ENCODE results near the gene POLR3H. TPM values are rescaled to one million over a fixed set of nuclear protein-coding genes. Genes with fewer than 3 reads are reported as not detected.

POLR3H gene
- total RNA-seq, 1 experiment from 2014 or later: 14.7 TPM

DNA sequence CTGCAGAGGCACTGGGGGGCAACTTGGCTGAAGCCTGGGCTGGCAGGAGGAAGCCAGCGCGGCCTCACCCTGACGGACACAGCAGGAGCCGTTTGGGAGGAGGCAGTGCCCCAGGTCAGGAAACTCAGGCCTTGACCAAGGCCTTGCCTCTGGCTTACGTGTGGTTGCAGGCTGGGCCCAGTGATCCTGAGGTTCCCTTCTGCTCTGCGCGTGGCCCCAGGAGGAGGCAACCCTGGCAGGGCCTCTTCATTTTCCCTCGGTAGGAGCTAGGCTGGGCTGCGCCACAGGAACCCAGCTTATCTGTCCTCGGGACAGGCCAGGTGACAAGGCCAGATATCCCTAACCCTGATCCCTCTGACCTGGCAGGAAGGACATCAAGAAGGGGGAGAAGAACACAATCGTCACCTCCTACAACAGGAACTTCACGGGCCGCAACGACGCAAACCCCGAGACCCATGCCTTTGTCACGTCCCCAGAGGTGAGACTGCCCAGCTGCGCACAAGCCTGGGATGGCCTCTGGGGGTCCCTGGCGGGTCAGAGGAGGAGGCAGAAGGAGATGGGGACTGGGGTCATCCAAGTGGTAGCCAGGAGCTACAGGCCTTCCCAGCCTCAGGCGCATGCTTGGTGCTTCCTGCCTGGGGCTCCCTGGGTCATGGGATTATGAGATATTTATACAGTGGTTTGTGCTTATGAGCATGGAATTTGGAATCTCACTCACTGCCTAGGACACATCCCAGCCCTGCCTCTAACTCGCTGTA, 20.6 kb downstream of the POLR3H start:
- Histone ChIP-seq H3K9me3 (replicated peaks) (no peaks in the 10 kb centered on the region), H3K27ac (no peak overlapping the region; the same call in 1 of the 2 replicates), H3K27me3 (no peaks in the 10 kb centered on the region), H3K36me3 (peaks cover 20% of the 10 kb centered on the region), H3K4me3 (no peak overlapping the region), H3K4me1 (peaks cover 6% of the 10 kb centered on the region; the same call in 1 of the 2 replicates)
- DNase-seq: peak in 1 of 2 experiments; percentile 47

DNA sequence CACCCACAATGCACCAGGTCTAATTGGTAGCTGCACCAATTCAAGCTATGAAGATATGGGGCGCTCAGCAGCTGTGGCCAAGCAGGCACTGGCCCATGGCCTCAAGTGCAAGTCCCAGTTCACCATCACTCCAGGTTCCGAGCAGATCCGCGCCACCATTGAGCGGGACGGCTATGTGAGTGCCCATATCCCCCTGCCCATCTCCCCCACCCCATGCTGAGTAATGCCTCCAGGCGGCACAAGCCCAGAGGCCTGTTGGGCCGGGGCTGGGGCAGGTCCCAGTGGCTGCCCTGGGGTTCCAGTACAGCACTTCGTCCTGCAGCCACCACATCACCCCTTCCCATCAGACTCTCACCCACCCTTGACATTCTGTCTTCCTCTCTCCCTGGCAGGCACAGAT, 21.5 kb downstream of the POLR3H start:
- Histone ChIP-seq H3K36me3 (peaks cover 21% of the 10 kb centered on the region), H3K27ac (no peak overlapping the region), H3K27me3 (no peaks in the 10 kb centered on the region), H3K4me3 (no peak overlapping the region), H3K9me3 (replicated peaks) (no peaks in the 10 kb centered on the region), H3K4me1 (peaks cover 6% of the 10 kb centered on the region; the same call in 1 of the 2 replicates)
- DNase-seq: no peak

DNA sequence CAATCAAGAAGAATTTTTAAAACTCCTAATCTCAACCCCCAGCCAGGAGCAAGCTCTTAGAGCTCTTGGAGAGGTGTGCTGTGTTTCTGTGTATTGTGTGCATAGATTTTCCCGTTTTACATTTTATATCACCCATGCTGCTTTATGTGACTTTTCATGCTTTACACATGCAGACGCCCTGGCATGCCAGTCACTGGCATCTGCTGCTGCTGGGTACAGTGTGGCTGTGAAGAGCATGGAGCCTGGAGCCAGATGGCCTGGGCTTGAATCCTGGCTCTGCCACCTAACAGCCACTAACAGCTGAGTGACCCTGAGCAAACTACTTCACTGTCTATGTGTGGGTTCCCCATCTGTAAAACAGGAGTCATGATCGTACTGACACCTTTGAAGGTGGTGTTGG, 23.1 kb downstream of the POLR3H start:
- Histone ChIP-seq H3K27me3 (no peaks in the 10 kb centered on the region), H3K27ac (no peak overlapping the region), H3K36me3 (peaks cover 19% of the 10 kb centered on the region), H3K4me1 (peaks cover 6% of the 10 kb centered on the region; the same call in 1 of the 2 replicates), H3K4me3 (no peak overlapping the region), H3K9me3 (replicated peaks) (no peaks in the 10 kb centered on the region)
- DNase-seq: no peak

DNA sequence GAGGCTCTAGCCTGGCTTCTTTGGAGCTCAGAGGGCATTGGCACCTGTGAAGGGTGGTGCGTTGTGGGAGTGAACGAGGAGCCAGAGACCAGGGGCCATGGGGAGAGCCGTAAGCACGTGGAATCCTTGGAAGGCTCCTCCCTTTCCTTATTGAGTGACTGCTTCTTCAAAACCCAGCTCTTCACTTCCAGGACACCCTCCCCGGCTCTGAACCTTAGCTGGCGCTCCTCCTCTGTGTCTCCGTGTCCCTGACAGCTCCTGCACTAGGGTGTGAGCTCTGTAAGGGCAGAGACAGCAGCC, 26.3 kb downstream of the POLR3H start:
- Histone ChIP-seq H3K36me3 (peaks cover 12% of the 10 kb centered on the region), H3K4me3 (no peak overlapping the region), H3K27ac (no peak overlapping the region), H3K27me3 (no peaks in the 10 kb centered on the region), H3K4me1 (peaks cover under 1% of the 10 kb centered on the region; the same call in 1 of the 2 replicates), H3K9me3 (replicated peaks) (no peaks in the 10 kb centered on the region)
- no peak for DNase-seq

DNA sequence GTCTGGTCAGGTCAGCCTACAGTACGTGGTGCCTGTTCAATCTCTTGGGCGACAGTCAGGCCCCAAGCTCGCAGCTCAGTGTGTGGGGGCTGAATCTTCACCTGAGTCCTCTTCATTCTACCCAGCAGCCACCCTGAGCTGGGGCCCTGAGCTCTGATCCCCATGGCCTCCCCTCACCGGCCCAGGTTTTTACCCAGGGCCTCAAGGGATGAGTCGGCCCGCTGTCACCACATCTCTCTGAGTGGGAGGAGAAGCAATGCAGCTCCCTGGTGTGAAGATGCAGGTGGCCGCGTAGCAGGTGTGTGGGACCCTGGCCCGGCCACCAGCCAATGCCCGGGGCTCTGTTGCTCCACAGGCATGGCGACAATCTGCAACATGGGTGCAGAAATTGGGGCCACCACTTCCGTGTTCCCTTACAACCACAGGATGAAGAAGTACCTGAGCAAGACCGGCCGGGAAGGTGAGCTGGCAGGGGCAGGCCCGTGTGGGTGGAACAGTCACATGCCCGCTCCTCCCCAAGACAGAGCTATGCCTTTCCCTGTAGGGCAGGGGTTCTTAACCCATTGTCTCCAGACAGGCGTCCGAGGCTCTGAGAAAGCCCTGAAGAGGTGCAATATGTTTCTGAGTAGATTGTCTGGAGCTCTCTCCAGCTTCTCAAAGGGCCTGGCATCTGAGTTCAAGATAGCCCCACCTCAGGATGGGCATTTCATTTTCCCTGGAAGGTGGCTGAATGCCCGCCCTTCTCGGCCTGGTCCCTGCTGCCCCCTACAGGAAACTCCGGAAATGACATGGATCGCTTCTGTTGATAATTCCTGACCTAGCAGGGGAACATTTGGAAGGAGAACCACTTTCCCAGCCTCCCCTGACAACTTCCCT, 26.9 kb downstream of the POLR3H start:
- Histone ChIP-seq H3K36me3 (peaks cover 14% of the 10 kb centered on the region), H3K4me1 (peaks cover 6% of the 10 kb centered on the region; the same call in 1 of the 2 replicates), H3K4me3 (no peak overlapping the region), H3K27ac (no peak overlapping the region), H3K9me3 (replicated peaks) (no peaks in the 10 kb centered on the region), H3K27me3 (no peaks in the 10 kb centered on the region)
- peak; percentile 41 to 73 for DNase-seq

DNA sequence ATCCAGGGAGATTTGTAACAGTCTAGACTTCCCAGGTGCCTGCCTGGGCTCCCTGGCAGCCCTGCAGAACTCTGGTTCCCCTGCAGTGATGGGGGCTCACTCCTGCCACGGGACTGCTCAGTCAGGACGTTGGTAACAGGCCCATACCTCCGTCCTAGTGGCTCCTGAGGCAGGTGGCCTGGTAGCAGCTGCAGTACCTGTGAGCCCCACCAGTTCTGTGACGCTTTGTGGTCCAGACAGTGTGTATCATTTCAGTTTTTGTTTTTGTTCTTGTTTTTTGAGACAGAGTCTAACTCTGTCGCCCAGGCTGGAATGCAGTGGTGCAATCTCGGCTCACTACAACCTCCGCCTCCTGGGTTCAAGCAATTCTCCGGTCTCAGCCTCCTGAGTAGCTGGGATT, 27.8 kb downstream of the POLR3H start:
- no peak for DNase-seq
- no peaks in the 10 kb centered on the region for H3K9me3 ChIP-seq (replicated peaks)
- peaks cover 6% of the 10 kb centered on the region; the same call in 1 of the 2 replicates for H3K4me1 ChIP-seq
- no peaks in the 10 kb centered on the region for H3K27me3 ChIP-seq
- H3K4me3 ChIP-seq: no peak overlapping the region
- H3K36me3 ChIP-seq: peaks cover 18% of the 10 kb centered on the region
- H3K27ac ChIP-seq: no peak overlapping the region

DNA sequence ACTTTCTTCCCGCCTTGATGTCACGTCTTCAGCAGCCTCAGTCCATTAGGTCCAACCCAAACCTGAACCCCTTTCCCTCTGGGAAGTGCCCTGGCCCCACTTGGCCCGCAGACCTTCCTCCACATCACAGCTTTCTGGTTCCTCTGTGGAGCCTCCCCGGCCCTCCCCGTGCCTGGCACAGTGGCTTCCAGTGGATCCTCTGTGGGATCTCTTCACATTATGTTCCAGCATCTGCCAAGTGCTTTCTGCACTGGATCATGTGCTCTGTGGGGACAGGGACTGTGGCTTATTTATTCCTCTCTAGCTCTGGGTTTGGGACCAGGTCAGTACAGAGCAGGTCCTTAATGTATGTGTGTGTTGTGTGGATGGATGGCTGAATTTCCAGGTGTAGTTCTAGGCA, 30.9 kb downstream of the POLR3H start:
- H3K36me3 ChIP-seq: peaks cover 18% of the 10 kb centered on the region

DNA sequence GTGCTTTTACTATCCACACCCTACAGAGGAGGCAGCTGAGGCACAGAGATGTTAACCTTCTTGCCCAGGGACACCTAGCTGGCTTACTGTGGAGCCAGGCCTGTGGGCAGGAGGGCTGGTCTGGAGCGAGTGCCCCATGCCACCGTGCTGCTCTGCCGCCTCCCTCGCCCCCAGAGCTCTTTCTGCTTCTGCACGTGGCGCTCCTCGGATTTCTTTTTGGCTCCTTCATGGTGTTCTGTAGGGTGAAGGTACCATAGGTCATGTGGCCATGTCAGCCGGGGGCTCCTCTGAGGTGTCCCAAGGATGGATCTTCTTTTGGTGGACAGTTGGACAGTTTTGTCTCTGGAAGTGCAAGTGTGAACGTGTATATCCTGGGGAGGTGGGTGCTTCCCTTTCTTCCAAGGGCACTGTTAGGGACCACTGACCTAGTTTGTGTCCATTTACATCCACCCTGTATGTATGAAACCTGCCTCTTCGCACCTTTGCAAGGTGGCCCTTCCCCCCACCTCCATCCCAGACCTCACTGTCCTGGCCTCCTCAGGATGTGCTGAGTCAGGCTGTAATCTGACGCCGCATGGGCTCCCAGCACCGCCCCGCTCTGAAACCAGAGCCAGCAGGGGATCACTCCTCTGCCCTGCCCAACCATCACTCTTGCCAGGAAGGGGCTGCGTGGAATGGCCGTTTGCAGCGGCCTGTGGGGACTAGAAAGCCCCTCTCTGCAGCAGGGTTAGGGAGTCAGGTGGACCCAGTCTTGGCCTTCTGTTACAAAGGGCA, 31.7 kb downstream of the POLR3H start:
- H3K4me1 ChIP-seq: peaks cover 6% of the 10 kb centered on the region; the same call in 1 of the 2 replicates
- H3K36me3 ChIP-seq: peaks cover 13% of the 10 kb centered on the region
- no peak overlapping the region for H3K4me3 ChIP-seq
- H3K27me3 ChIP-seq: no peaks in the 10 kb centered on the region
- DNase-seq: peak; percentile 33 to 47
- H3K27ac ChIP-seq: no peak overlapping the region
- no peaks in the 10 kb centered on the region for H3K9me3 ChIP-seq (replicated peaks)

More for the DNA sequence above, 30.9 kb downstream of the POLR3H start:
- no peak overlapping the region for H3K4me3 ChIP-seq
- H3K27me3 ChIP-seq: no peaks in the 10 kb centered on the region
- no peak for DNase-seq
- no peak overlapping the region for H3K27ac ChIP-seq
- H3K9me3 ChIP-seq (replicated peaks): no peaks in the 10 kb centered on the region
- H3K4me1 ChIP-seq: peaks cover 6% of the 10 kb centered on the region; the same call in 1 of the 2 replicates

DNA sequence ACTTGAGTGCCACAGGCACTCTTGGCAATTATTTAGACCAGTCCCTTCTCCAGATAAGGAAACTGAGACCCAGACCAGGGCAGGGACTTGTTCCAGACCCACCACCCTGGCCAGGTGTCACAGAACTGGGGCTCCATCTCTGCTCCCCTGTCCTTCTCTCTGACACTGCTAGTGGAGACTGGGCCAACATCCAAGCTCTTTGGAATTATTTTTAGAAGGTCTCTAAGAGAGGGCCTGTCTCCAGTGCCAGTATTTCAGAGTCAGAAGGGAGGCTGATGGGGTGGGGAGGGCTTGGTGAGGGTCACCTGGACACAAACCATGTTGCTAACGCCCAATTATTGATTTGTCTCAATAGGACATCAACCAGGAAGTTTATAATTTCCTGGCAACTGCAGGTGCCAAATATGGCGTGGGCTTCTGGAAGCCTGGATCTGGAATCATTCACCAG, 32.7 kb downstream of the POLR3H start:
- Histone ChIP-seq H3K36me3 (peaks cover 9% of the 10 kb centered on the region; the same call in 1 of the 2 replicates), H3K4me3 (no peak overlapping the region), H3K27me3 (no peaks in the 10 kb centered on the region), H3K4me1 (peaks cover 6% of the 10 kb centered on the region; the same call in 1 of the 2 replicates), H3K27ac (no peak overlapping the region), H3K9me3 (replicated peaks) (no peaks in the 10 kb centered on the region)
- no peak for DNase-seq

DNA sequence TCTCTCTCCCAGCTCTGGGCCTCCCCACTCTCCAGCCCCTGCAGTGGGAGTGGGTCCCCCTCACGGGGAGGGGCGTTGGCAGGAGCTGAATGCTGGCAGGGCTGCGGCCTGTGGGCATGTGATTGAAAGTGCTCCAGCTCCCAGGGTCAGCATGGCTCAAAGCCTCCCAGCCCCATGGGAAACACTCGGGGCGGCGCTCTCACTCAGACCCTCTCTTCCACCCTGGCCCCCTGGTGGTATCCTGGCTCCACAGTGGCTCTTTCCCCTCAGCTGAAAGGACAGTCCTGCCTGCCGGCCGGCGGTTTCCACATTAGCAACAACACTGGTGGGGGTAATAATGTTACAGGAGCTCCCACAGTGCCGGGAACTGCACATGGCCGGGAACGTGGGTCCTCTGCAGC, 35.5 kb downstream of the POLR3H start:
- Histone ChIP-seq H3K4me1 (peaks cover 6% of the 10 kb centered on the region; the same call in 1 of the 2 replicates), H3K9me3 (replicated peaks) (no peaks in the 10 kb centered on the region), H3K27me3 (no peaks in the 10 kb centered on the region), H3K27ac (no peak overlapping the region), H3K4me3 (no peak overlapping the region), H3K36me3 (peaks cover 7% of the 10 kb centered on the region; the same call in 1 of the 2 replicates)
- no peak for DNase-seq

DNA sequence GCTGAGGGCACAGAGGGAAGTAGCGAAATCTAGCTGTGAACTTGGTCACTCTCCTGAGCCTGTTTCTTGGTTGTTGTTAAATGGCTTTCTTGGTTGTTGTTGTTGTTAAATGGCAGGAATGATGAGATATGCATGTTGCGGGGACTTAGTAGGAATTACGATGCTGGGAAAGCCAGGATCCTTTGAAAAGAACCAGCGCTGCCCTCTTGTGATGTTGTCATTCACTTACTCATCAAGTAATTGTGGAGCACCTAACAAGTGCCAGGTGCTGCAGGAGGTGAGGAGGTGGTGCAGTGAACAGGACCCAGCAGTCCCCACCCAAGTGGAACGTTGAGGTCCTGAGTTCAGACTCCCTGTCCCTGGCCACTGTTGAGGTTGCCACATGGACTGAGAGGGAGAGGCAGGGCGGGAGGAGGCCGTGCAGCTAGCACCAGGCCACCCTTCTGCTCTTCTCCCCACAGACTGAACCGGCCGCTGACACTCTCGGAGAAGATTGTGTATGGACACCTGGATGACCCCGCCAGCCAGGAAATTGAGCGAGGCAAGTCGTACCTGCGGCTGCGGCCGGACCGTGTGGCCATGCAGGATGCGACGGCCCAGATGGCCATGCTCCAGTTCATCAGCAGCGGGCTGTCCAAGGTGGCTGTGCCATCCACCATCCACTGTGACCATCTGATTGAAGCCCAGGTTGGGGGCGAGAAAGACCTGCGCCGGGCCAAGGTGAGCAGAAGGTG, 36.8 kb downstream of the POLR3H start:
- H3K36me3 ChIP-seq: peaks cover 9% of the 10 kb centered on the region; the same call in 1 of the 2 replicates
- H3K9me3 ChIP-seq (replicated peaks): no peaks in the 10 kb centered on the region
- H3K4me3 ChIP-seq: no peak overlapping the region
- H3K27ac ChIP-seq: no peak overlapping the region
- no peaks in the 10 kb centered on the region for H3K27me3 ChIP-seq
- H3K4me1 ChIP-seq: peaks cover under 1% of the 10 kb centered on the region; the same call in 1 of the 2 replicates
- no peak for DNase-seq

DNA sequence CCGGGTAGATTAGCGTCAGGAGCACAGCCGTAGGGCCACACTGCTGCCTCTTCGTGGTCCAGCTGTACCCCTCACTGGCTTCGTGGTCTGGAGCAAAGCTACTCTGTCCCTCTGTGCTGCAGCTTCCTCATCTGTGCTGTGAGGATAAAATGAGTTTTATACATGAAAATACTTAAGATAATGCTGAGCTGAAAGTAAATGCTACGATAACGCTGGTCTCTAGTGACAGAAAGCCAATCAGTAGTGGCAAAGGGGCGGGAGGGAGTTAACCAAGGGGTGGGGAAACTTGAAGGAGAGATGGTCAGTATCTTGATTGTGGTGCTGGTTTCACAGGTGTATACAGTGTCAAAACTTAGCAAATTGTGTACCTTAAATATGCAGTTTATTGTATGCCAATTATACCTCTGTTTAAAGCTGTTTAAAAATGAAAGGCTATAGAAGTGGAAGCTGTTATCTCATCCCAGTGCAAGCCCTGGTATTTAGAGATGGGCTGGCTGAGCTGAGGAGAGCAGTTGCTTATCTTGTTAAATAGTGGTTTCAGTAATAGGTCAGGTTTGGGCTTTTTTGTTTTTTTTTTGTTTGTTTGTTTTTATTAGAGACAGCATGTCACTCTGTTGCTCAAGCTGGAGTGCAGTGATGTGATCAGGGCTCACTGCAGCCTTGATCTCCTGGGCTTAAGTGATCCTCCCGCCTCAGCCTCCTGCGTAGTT, 38.6 kb downstream of the POLR3H start:
- Histone ChIP-seq H3K4me1 (no peaks in the 10 kb centered on the region), H3K36me3 (peaks cover 4% of the 10 kb centered on the region; the same call in 1 of the 2 replicates), H3K27ac (no peak overlapping the region), H3K4me3 (no peak overlapping the region), H3K9me3 (replicated peaks) (no peaks in the 10 kb centered on the region), H3K27me3 (no peaks in the 10 kb centered on the region)
- no peak for DNase-seq

DNA sequence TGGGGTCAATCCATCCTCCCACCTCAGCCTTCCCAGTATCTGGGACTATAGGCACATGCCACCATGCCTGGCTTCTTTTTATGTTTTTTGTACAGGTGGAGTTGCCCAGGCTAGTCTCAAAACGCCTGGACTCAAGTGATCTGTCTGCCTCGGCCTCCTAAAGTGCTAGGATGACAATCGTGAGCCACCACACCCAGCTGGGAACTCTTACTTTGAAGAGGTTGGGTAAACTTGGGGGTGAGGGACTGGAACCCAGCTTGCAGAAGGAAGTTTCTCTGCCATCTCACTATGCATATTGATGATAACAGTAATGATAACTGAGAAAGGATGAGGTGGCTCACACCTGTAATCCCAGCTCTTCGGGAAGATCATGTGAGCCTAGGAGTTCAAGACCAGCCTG, 39.5 kb downstream of the POLR3H start:
- no peak overlapping the region for H3K4me3 ChIP-seq
- peaks cover 4% of the 10 kb centered on the region for H3K36me3 ChIP-seq
- H3K27me3 ChIP-seq: no peaks in the 10 kb centered on the region
- no peak for DNase-seq
- no peaks in the 10 kb centered on the region for H3K4me1 ChIP-seq
- H3K9me3 ChIP-seq (replicated peaks): no peaks in the 10 kb centered on the region
- no peak overlapping the region for H3K27ac ChIP-seq

Measured in SJCRH30 (cell line).